GM21619 (cell line): ENCODE data around the gene SKP1.
"Not testable (repeated sequence)": the region's sequence is repeated elsewhere in the genome, so short reads cannot be mapped to it uniquely, and the experiment has no call there.

Source experiments
- ATAC-seq: cut with Tn5 transposase; IDR thresholded peaks from one replicate; pipeline ENCODE4 v1.9.1; 2021; ENCODE audit not compliant: unreplicated experiment

The SKP1 gene

DNA sequence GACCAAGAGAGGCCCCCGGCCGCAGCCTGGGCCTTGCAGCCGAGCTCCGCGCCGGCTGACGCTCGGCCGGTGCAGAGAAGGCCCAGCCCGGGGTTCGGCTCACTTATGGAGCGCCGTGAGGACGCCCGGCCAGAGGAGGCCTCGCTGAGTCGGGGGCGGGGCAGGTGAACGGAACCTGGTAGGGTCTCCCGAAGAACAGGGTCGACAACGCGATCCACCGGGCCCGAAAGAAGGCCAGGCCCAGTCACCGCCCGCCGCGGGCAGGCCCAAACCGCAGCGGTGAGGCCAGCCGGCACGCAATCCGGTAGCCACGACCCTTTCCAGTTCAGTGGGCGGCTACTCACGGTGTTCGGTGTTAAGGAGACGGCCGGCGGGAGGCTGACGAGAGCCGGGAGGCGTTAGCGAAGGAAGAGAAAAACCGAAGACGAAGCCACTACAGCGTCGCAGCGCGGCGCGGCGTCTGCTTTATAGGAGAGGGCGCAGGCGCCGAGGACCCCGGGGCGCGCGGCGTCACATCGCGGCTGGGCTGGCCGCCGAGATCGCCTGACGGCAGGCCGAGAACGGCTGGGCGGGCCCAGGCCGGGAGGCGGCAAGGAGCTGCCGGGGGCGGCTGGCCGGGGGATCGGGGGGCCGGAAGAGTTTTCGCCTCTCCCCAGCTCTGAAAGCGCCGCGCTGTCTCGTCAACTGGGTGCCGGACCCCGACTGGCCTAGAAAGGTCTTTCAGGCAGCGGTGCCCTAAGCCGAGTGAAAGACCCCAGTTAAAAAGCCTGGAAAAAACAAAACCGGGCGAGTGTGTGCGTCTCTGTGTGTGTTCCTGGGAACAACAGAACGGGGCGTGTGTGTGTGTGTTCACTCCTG is at the start of gene SKP1:
Gene SKP1, minus strand, starts transcription at position 440 of the 858 bp plus-strand sequence. CDS start 2,928 bp downstream, outside the sequence.
- ATAC-seq: peak; percentile 69

GRCh38 chr5:134225780-134226440 is 49.2 kb upstream of the SKP1 start, which contains the start of gene PPP2CA:
PPP2CA (minus strand) TSS chr5:134226073; CDS start chr5:134225861, 212 bp downstream.
- ATAC-seq: peak; percentile 78

- ATAC-seq: peak; percentile 28
Observed at GRCh38 chr5:134224888-134225779, 48.4 kb upstream of the SKP1 start.

DNA sequence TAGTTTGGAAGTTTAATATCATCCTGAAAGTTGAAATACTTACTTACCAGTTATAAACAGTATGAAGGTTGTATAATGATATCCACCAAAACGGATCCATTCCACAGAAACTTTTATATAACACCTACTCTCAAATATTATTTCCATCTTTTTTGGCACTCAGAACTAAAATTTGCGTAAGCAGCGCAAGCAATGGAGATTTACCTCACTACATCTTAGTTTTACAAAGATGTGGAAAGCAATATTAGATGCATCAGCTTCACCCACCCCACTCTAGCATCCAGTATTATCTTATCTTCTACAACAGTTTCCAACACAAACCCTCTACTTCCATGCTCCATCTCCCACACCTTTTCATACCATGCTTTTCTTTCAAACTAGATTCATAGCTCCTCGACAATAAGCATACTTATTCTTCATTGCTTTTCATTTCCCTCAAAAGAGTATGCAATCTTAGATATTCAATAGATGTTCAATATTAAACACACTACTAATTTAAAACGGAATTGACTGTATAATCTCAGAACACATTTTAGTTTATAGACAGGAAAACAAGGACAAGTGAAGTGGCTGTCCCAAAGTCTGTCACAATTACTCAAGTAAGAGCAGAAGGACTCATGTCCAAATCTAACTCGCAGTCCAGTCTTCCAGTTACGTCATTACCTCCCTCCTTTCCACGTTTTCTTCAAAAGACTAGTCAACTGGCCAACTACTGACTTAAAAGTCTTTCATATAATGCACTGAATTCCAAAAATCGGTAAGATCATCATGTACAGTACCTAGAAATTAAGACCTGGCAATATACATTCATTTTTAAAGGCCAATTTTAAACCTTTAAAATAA is 46.9 kb upstream of the SKP1 start:
- no peak for ATAC-seq

DNA sequence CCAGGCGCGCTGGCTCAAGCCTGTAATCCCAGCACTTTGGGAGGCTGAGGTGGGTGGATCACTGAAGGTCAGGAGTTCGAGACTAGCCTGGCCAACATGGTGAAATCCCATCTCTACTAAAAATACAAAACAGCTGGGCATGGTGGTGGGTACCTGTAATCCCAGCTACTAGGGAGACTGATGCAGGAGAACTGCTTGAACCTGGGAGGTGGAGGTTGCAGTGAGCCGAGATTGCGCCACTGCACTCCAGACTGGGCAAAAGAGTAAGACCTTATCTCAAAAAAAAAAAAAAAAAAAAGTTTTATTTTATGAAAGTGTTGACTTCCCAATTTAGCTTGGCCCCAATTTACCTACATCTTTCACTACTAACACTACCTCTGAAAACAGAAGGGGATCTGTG is 44.9 kb upstream of the SKP1 start:
- not testable (repeated sequence) for ATAC-seq

DNA sequence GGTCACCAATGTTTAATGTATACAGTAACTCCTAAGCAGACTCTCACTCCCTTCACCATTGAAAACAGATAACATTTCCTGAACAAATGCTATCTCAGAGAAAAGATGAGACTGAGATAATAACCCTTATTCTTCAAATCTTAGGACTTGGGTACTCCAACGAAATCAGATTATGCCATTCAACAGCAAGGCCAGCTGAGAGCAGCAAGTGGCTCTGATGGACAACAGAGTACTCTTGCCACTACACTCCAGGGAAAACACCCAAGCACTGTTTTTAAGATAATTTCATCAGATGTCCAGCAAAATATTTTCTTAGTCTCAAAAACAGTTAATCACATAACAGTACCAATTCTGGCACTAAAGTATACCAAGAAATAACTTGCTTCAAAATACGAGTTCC is 39.0 kb upstream of the SKP1 start:
- no peak for ATAC-seq

DNA sequence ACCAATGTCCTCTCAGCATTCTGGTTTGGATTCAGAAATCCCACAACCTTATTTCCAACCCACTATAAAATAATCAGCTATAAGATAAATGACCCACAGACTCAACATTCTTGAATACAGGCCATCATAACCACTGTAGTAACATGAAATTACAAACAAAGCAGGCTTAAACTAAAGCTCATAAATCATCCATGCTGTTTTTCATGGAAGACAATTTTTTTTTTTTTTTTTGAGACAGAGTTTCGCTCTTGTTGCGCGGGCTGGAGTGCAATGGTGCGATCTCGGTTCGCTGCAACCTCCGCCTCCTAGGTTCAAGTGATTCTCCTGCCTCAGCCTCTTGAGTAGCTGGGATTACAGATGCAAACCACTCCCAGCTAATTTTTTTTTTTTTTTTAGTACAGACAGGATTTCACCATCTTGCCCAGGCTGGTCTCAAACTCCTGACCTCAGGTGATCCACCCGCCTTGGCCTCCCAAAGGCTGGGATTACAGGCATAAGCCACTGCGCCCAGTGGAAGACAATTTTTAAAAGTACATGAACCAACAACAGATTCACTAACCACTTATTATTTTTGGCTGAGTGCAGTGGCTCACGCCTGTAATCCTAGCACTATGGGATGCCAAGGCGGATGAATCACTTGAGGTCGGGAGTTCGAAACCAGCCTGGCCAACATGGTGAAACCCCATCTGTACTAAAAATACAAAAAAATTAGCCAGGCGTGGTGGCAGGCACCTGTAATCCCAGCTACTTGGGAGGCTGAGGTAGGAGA is 34.7 kb upstream of the SKP1 start:
- ATAC-seq: not testable (repeated sequence)

- ATAC-seq: no peak
Observed at GRCh38 chr5:134209477-134210245, 32.9 kb upstream of the SKP1 start.

DNA sequence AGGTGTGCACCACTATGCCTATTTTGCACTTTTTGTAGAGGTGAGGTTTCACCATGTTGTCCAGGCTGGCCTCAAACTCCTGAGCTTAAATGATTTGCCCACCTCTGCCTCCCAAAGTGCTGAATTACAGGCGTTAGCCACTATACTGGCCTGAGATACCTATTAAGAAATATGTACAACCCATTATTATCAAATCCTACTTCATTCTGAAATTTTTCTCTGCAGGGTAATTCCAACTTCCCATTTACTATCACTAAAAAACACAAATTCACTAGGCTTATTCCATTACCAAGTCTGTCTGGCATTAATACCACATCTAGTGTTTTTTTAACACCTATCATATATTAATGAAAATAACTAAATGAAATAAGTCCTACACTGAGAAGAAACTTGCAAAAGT is 30.9 kb upstream of the SKP1 start:
- no peak for ATAC-seq

GRCh38 chr5:134206627-134207160 is 29.9 kb upstream of the SKP1 start:
- ATAC-seq: no peak

- no peak for ATAC-seq
Observed at GRCh38 chr5:134204575-134204974, 27.8 kb upstream of the SKP1 start.

- ATAC-seq: no peak
Observed at GRCh38 chr5:134203630-134204029, 26.9 kb upstream of the SKP1 start.

DNA sequence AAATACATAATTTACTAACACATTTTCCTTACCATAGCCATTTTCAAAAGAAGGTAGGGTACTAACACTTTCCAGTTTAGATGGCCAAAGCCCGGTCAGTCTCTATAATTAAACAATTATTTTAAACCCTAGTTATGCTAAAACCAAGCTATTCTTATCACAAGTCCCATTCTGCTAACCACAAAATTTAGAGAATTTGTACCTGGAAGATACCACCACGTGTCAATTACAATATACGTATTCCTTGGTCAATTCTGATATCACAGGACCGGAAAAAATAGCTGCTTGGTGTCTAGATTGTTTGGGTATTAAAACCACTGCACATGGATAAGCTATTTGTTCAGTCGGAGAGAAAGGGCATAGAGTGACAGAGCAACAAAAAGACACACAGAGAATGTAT is 18.9 kb upstream of the SKP1 start:
- no peak for ATAC-seq

GRCh38 chr5:134189031-134189430 is 12.3 kb upstream of the SKP1 start:
- ATAC-seq: no peak

GRCh38 chr5:134188092-134188491 is 11.3 kb upstream of the SKP1 start:
- ATAC-seq: no peak

DNA sequence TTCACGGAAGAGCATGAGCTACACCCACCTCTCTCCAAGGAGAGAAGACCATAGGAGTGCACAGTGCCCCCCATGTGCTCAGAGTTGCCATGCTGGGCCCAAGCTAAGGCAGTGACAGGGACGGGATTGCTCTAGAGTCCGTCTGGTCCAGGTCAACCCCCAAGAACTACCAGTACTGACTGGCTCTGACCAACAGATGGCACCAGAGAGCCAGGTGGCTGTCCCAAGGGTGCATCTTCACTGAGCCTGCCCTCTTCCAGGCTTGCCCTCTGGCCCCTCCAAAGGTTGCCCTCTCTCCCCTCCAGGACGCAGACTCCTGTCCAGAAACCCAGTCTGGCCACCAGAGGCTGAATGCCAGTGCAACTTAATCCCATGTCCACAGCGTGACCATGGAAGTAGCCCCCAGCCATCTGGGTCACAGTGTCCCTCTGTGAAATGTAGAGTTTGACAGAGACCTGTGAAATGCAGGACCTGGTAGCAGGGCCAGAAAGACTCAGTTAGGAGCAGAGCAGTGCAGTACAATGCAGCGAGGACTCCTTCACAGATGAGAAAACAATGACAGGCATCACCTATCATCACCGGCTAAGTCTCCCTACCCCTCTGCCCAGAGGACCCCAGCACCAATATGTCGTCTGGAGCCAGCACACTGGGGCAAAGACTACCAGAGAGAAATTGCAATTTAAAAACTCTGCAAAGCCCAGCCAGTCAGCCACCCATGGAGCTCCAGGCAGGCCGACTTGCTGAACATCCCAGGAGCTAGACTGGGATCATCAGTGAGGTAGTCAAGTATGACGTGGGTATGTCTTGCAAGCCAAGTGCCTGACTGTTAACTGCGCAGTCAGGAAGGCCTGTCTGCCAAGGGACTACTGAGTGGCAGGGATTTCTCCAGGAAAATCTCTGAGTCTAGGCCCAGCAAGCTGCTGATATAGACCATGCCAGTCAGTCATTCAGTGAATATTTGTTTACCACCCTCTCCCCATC is 7.7 kb upstream of the SKP1 start:
- peak; percentile 69 for ATAC-seq

GRCh38 chr5:134183481-134183880 is 6.7 kb upstream of the SKP1 start:
- no peak for ATAC-seq

DNA sequence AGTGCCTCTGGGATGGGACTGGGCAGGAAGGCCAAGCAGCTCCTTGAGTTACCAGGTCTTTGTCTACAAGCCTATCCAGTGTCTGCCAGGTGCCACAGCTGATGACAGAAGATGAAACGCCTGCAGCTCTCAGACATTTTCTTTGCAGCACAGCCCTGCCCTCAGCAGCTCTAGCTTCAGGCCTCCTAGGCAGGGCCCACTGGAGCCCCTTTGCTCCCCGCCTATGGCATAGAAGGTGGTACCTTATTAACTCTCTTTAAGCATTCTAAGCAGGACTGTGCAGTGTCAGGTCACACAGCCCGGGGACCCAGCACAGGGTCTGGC is 1.3 kb upstream of the SKP1 start:
- no peak for ATAC-seq
